ENCODE data around the gene PRIMA1.

Gene PRIMA1

DNA sequence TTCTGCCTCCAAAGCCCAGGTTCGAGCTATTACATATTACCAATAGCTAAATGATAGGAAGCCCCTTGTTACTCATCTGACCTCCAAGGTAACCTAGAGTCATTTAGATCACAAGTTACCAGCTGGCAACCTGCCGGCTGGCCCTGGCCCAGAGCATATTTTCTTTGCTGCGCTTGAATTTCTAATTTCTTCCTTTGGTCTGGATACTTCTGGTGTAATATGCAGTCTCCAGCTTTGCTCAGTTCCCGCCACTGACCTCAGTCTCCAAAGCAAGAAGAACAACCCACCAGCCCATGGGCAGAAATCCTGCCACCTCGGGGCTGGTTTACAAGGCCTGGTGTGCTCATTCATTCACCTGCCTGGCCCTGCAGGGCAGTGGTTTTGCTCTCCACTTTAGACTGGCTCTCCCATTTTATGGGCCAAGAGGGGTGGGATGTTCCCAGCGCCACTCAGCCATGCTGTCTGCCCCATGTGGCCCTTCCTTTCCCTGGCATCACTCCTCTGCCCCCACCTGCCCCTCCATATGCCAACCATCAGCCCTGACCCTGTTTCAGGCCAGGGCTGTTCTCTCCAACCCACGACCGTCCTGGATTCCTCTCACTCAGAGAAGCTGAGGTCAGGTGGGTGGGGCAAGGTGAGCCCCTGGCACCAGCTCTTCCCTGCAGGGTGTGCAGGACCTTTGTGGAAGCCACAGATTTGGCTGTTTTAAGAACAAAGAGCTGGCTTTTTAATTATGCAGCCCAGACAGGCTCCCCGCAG, 76.0 kb downstream of the PRIMA1 start:
- DNase-seq (ENCODE audit: low spot score) = no peak

DNA sequence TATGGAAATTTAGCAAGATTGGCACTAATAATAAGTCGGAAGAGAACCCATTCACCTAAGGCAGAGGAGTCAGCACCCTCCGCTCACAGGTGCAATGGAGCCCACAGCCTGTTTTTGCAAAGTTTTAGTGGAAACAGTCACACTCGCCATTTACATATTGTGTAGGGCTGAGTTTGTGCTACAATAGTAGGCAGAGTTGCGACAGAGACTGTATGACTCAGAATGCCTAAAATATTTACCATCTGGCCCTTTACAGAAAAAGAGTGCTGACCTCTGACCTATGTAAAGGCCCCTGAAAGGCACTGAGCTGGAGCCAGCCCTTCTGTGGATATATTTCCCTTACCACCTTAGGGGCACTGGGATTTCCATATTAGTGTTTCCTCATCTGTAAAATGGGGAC, 79.0 kb downstream of the PRIMA1 start:
- DNase-seq (ENCODE audit: low spot score) = no peak

DNA sequence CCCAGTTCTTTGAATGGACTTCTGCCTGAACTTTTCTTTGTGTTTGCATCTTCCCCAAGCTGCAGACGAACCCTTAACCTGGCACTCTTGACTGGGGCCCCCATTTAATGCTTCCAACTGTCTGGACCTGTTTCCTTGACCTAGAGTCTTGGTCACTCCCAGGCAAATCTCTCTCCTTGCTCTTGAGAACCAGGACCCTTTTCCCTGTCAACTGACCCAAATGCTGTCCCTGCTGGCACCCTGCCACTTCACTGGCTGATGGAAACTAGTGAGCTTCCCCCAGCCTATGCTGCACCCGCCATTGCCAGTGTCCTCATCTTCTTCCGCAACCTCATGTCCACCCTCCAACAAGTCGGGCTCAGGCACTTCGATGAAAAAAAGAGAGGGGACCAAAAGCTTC, 79.5 kb downstream of the PRIMA1 start:
- DNase-seq (ENCODE audit: low spot score) = no peak

DNA sequence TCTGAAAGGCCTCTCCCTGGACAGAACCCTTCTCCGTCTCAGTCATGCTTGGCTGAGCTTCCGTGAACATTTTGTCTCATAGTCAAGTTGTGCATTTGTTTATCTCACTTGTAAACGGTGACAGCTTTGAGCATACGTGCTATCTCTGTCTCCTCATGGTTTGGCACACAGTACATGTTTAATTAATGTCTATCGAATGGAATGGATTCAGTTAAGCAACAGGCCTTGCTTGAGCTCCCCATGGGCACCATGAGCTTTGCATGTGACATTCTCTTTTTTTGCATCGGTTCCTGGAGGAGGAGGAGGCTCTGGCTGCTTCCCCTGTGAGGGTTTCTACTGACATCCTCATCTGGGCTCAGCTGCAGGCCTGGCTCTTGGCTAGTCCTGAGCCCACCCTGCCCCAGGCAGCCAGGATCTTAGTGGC, 80.0 kb downstream of the PRIMA1 start:
- DNase-seq (ENCODE audit: low spot score) = no peak

DNA sequence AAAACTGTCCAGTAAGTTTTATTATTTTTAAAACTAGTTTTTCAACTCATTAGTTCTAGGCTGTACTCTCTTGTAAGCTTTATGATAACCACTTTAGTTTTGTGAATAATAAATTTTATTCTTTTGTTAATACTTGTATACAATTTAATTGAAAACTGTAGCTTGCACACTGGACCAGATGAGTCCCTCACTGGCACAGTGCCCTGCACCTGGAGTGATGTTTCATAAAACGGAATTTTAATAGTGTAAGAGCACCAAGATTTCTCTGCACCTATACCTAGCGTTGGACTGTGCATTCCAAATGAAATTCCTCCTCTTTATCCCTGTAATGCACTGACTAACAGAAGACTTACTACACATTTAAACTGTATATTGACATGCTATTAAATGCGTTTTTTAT, 80.8 kb downstream of the PRIMA1 start:
- no peak for DNase-seq (ENCODE audit: low spot score)

DNA sequence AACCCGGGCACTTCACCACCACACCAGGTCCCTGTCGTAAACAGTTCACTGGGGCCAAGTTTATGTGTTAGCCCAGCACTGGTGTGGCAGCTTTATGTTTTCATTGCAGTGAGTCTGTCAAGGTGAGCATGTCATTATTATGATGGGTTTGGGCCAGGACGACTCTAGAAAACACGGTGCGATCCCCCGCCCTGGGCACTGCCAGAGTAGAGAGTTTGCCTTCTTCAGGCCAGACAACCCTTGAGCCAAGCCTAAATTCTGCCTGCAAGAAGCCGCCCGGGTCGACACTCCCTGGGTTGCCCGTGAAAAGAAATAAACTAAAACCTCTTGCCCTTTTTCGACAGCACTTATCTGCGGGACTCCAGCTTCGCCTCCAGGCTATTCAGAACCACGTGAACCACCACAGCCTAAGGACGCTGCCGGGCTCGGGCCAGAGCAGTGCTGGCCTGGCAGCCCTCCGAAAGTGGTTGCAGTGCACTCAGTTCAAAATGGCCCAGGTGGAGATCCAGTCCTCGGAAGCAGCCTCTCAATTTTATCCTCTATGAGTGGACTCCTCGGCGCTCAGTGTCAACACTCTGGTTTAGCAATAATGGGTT, 81.8 kb downstream of the PRIMA1 start:
- DNase-seq (ENCODE audit: low spot score) = no peak

DNA sequence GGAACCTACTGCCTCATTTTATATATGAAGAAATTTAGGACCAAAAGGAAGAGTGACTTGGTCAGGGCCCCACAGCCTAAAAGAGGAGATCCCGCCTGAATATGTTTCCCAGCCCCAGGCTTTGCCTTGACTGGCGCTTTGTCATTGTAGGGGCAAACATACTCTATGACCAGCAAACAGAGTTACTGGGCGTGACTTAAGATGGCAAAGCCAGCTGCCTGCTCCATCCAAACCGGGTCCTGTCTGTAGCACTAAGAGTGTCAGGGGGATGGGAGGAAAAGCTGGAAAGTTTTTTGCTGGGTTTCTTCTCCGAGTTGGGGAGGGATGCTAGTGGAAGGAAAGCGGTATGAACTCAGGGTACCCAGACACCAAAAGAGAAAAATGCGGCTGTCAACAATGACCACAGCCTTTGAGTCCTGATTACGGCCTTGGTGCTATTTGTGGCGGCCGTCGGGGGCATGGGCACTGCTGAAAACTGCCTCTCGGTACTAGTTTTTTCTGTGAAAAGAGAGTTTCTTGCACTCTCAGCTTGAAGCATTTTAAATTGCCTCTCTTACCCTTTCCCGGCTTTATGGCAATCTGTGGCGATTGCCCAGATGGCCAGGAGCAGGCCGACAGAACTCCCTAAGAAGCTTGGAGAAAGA, 82.7 kb downstream of the PRIMA1 start:
- DNase-seq (ENCODE audit: low spot score) = no peak

DNA sequence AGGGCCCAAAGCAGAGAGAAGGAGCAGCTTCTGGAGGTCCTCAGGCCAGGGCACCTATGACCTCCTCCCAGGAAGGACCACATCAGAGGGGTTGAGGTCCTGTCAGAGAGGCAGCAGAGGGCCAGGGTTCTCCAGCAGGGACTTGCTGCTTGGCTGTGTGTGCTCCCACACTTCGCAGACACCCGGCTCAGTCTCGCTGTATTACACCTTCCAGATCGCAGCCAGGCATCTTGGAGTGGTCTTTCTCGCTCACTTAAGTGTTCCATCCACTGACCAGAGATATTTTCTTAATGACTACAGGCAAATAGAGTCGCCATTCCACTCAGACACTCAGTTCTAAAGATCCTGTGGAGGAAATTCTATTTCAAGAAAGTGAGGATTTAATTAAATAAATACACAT, 84.3 kb downstream of the PRIMA1 start:
- DNase-seq (ENCODE audit: low spot score) = no peak

DNA sequence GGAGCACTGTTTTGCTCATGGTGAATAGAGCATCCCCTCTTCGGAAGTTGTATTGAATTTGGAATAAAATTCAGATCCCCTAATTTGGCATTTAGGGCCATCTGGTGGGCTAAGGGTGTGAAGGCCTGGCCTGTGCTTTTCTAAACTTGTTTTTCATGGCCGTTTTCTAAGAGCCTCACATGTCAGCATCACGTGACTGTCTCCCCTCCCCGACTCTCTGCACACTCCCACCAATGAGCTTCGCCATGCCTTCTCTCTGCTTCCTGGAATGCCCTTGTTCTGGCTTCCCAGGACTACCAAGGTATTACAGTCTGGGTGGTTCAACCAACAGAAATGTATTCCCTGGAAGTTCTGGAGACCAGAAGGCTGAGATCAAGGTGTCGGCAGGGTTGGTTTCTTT, 85.3 kb downstream of the PRIMA1 start:
- DNase-seq (ENCODE audit: low spot score) = no peak

DNA sequence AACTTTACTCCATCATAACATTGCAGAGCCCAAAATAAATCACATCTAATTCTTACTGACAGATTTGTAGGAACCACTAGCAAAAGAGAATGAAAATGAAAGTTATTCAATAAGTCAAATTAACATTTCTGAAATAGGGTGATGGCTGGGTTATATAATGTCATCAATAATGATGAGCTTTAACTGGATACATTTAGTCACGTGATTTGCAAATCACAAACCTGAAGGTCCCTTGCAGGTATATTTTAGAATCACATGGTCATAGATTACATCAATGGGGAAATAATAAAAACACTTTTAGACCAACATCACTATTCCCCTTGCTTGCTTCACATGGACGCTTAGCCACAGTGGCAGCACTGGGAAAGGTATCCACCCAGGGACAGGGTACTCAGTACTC, 86.7 kb downstream of the PRIMA1 start:
- DNase-seq (ENCODE audit: low spot score) = no peak

DNA sequence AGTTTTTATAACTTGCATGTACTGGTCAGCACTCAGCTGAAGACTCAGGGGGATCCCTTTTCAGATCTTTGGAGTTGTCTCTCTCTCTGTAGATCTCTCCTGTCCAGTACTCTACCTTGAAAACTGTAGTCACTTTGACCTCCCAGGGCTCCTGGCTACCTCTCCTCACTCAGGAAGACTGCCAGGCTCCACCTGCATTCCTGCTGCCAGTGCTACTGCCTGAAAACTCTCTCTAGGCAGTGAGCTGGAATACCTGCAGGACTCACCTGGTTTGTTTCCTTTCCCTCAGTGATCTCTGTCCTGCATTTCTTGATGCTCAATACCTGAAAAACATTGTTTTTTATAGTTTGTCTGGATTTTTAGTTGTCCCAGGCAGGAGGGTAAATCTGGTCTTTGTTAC, 87.4 kb downstream of the PRIMA1 start:
- no peak for DNase-seq (ENCODE audit: low spot score)

DNA sequence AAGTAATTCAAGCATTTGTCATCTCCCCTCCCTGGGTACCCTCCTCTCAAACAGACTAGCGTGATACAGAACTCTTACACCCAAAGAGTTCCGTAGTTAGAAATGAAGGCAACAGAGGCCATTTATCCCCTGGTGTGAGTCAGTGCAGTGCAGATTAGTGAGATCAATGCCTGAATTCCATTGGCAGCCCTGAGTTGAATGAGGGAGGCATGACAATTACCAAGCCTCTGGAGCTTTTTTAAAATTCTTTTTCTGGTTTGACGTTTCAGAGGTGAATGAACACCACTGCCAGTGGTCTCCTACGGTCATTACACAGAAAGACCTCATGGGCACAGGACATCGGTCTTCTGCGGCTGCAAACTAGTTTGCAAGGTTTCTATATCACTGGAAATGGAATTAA, 94.4 kb downstream of the PRIMA1 start:
- DNase-seq (ENCODE audit: low spot score) = no peak

DNA sequence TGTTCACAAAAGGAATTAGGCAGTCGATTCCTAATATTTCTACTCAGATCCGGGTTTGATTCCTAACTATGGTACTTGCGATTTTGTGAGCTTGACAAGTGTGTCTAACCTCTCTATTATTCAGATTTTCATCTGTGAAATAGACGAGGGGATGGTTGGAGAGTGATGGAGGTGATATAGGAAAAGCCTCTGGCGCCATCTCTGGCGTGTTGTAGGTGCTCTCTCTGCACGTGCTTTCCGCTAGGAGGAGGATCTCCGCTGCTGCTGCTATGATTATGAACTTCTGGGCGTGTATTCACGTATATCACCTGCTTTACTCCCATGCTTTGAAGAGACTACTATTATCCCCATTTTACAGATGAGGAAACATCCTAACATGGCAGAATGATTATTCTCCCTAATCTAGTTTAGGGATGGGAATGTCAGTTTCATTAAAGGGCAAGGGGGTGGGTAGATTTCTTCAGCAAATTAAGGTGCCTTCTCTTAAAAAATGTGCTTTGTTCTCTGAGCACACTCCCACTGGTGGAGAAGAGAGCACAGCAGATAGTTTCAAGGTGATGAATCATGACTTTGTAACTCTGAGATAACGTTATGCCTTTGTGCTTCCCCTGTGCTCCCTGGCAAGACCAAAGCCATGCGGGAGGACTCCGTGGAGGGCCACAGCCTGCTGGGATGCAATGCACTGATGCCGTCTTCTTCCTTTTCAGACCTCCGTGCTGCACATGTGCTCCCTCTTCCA, 97.1 kb downstream of the PRIMA1 start:
- no peak for DNase-seq (ENCODE audit: low spot score)

DNA sequence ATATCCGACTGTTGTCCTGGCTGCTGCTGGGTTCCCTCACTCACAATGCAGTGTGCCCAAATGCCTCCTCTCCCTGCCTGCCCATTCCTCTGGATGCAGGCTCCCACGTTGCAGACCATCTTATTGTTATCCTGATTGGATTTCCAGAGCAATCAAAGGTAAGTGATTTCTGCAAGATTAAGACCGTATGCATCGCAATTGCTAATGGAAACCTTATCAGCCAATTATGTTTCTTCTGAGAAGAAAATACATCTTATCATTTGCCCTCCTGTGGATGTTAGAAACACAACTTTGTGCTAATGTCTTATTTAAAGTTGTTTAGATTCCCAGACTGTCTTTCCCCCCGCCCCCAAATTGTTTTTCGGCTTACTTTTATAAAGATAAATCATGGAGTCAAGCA, 98.1 kb downstream of the PRIMA1 start:
- DNase-seq (ENCODE audit: low spot score) = no peak

DNA sequence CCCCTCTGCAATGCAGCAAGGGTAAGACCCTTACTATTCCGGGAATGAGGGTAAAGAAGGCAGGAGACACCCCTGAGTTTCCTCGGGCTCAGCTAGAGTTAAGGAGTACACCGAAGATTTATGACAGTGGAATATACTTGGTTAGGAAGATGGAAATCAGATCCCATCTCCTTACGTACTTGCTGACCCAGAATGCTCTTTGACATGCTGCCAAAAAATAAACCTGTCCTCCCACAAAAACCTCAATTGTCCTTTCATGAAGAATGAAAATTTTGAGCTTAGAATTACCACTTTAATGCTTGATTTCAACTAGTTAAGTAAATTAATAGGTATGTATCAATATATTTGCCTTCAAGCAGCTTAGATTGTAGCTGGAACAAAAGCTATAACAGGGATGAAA, 99.5 kb downstream of the PRIMA1 start:
- DNase-seq (ENCODE audit: low spot score) = no peak

DNA sequence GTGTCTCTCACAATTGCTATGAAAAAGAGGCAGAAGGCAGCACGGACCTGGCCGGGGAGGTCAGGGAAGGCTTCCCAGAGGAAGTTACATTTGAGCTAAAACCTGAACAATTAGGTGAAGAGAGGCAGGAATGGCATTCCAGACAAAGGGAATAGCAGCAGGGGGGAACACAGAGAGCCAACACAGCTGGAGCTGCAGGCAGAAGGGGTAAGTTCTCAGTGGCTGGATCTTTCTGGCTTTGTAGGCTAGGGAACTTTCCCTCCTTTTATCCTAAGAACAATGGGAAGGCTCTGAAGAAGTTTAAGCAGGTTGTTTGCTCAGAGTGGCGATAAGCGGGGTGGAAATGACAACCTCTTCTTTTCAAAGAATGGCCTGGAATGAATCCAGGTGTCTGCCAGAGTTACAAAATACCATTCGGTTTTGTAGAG, 100.0 kb downstream of the PRIMA1 start:
- DNase-seq (ENCODE audit: low spot score) = no peak

DNA sequence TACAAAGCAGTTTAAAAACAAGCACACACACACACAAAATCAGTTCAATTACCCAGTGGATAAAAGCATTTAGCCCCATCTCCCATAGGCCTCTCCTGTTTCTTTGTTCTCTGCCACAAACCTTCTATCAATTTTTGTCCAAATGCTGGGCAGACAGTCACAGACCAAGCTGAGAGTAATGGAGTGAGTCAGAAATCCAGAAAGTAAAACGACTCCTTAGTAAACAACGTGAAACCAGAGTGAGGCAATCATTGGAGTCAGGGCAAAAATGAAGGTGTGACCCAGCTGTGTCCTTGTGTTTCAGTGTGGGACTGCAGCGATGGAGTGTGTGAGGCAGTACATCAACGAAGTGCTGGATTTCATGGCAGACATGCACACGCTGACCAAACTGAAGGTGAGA, 102.0 kb downstream of the PRIMA1 start:
- DNase-seq (ENCODE audit: low spot score) = no peak

DNA sequence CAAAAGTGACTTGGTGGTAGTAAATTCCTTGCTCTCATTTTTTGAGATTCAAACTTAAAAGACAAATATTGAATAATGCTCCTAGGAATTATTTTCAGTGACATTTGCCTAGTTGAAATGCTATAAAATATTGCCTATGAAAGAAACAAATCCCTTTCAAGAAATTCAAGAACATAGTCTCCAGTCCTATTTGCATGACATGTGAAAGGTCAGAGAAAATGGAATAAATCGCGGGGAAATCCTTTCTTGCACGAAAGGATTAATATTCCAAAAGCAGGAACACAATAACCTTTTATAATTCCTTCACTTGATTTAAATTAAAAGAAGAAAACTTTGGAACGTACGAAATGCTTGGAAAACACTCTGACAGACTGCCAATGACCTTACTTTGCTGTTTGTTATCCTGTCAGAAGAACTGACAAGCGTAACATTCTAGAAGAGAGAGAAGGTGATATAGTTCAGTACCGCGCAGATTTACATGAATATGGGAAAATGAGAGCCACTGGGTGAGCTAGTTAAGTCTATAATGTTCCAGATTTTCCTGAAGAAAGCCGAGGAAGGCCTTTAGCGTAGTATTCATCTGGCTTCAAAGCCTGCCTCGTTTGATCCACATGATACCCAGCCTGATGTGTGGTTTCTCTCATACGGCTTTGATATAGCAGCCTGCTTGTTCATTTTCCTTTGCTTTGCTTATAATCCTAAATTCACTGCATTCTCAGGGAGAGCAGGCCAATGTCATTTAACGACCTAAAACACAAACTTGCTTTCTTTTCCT, 103.0 kb downstream of the PRIMA1 start:
- no peak for DNase-seq (ENCODE audit: low spot score)

DNA sequence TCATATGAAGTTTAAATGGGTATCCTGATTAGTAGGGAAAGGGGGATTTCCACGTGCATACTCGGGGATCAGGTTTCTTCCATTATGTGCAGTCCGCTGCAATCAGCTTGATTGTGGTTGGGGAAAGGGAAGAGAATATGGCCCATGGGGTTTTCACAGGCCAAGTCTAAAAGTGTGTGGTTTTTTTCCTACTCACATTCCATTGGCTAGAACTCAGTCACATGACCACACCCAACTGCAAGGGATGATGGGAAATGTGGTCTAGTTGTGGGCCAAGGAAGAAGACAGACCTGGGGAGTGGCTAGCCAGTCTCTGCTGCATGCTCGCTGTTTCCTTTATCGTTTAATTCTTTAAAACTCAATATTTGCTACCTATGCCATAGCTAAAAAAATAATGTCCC, 105.1 kb downstream of the PRIMA1 start:
- no peak for DNase-seq (ENCODE audit: low spot score)

DNA sequence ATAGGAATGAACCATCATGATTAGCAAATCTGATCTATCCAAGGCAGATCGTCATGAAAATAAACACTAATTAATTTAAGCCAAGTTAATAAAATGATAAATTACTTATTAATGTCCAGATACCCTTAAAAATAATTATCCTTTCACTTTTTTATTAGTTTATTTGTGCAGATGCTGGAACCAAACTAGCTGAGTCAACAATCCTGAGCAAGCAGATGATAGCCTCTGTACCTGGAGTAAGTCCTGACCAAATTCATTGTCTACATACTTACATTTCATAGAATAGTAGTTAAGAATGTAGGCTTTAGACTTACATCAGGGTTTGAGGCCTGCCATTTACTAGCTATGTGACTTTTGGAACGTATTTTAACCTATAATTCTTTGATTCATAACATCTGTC, 105.8 kb downstream of the PRIMA1 start:
- no peak for DNase-seq (ENCODE audit: low spot score)

DNA sequence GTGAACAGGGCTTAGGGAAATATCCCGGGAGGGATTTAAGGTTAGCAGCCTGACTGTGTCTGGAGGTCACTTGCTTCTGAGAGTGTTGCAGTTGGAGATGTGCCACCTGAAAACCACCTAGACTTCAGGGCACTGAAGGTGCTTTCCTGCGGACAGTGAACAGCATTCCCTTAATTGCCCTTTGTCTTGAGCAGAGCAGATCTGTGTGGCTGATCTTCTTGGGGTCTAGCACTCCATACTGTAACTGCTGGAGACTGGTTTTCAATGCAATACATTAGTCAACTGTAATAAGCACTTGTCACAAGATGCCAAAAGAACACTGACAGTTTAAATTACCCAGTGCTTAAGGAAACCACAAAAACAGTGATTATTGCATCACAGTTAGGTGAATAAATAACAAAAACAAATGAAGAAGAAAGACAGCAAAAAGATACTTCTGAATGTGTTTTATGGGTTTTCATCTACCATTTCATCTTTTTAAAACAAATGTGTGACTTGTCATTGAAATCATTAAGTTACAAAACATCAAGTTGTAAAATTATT, 111.8 kb downstream of the PRIMA1 start:
- DNase-seq (ENCODE audit: low spot score) = no peak

DNA sequence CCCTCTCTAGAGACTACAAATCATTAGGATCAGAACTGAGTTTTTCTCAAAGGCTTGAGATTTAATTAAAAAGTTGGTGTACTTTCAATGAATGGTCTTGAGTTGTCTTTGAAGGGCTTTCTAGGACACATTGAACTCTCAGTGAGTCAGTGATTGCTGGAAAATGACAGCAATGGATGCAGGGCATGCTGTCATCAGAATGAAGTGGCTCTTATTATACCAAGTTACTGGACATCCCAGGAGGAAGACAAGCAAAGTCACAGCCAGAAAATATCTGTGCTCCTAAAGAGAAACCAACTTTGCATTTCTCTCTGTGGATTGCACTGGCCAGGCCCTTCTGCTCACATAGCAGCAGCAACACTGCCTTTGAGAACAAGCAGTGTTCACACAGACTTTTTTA, 112.6 kb downstream of the PRIMA1 start:
- DNase-seq (ENCODE audit: low spot score) = no peak

Measured in LoVo (cell line).